ENCODE results near the gene RENBP.
"Not testable (repeated sequence)": the region's sequence is repeated elsewhere in the genome, so short reads cannot be mapped to it uniquely, and the experiment has no call there.

The RENBP gene

GRCh38 chrX:153981771-153982533 lies 37.5 kb upstream of the RENBP start:
- DNase-seq (ENCODE audit: insufficient read length, low spot score): no peak
- no peak for FAIRE-seq
- no peak for TF ChIP-seq POLR2A (IDR thresholded peaks at IDR 0.05; ENCODE audit: low read depth, low read length)
- no peak for TF ChIP-seq PAX5 (IDR thresholded peaks at IDR 0.05; ENCODE audit: insufficient read depth, low read length, severe bottlenecking)

GRCh38 chrX:153981231-153981630 lies 36.8 kb upstream of the RENBP start:
- no peak for TF ChIP-seq POLR2AphosphoS5 (IDR thresholded peaks at IDR 0.05; ENCODE audit: low read depth, low read length)
- no peak for TF ChIP-seq SPI1 (IDR thresholded peaks at IDR 0.05; ENCODE audit: low read depth, low read length)
- no peak for TF ChIP-seq TAF1 (IDR thresholded peaks at IDR 0.05; ENCODE audit: low read depth, low read length)
- no peak for TF ChIP-seq PAX5 (IDR thresholded peaks at IDR 0.05; ENCODE audit: insufficient read depth, low read length, severe bottlenecking)
- no peak for TF ChIP-seq POU2F2 (IDR thresholded peaks at IDR 0.05; ENCODE audit: low read depth, low read length)
- TF ChIP-seq POLR2A (IDR thresholded peaks at IDR 0.05; ENCODE audit: low read depth, low read length): no peak
- DNase-seq (ENCODE audit: insufficient read length, low spot score) (no peak), FAIRE-seq (peak; percentile 86)

- FAIRE-seq: peak; percentile 98
These were observed 36.0 kb upstream of the RENBP start for GRCh38 chrX:153980394-153980793.

GRCh38 chrX:153974726-153975286 lies 30.4 kb upstream of the RENBP start:
- no peak for FAIRE-seq
- TF ChIP-seq POU2F2 (IDR thresholded peaks at IDR 0.05; ENCODE audit: low read depth, low read length): no peak
- DNase-seq (ENCODE audit: insufficient read length, low spot score): no peak

More at GRCh38 chrX:153980394-153980793, 36.0 kb upstream of the RENBP start:
- DNase-seq (ENCODE audit: insufficient read length, low spot score): not testable (repeated sequence)

- DNase-seq (ENCODE audit: insufficient read length, low spot score) (no peak), FAIRE-seq (peak; percentile 89)
- TF ChIP-seq TAF1 (IDR thresholded peaks at IDR 0.05; ENCODE audit: low read depth, low read length) (no peak), PAX5 (IDR thresholded peaks at IDR 0.05; ENCODE audit: insufficient read depth, low read length, severe bottlenecking) (no peak), POLR2A (IDR thresholded peaks at IDR 0.05; ENCODE audit: low read depth, low read length) (no peak), SPI1 (IDR thresholded peaks at IDR 0.05; ENCODE audit: low read depth, low read length) (no peak), POLR2AphosphoS5 (IDR thresholded peaks at IDR 0.05; ENCODE audit: low read depth, low read length) (no peak), POU2F2 (IDR thresholded peaks at IDR 0.05; ENCODE audit: low read depth, low read length) (no peak)
These were observed 29.7 kb upstream of the RENBP start for GRCh38 chrX:153974003-153974725.

- TF ChIP-seq POLR2A (IDR thresholded peaks at IDR 0.05; ENCODE audit: low read depth, low read length) (no peak), SPI1 (IDR thresholded peaks at IDR 0.05; ENCODE audit: low read depth, low read length) (no peak), TAF1 (IDR thresholded peaks at IDR 0.05; ENCODE audit: low read depth, low read length) (no peak), PAX5 (IDR thresholded peaks at IDR 0.05; ENCODE audit: insufficient read depth, low read length, severe bottlenecking) (no peak), POLR2AphosphoS5 (IDR thresholded peaks at IDR 0.05; ENCODE audit: low read depth, low read length) (no peak), POU2F2 (IDR thresholded peaks at IDR 0.05; ENCODE audit: low read depth, low read length) (no peak)
- FAIRE-seq (peak; percentile 64), DNase-seq (ENCODE audit: insufficient read length, low spot score) (no peak)
These were observed 28.9 kb upstream of the RENBP start for GRCh38 chrX:153973127-153974002.

- FAIRE-seq (no peak), DNase-seq (ENCODE audit: insufficient read length, low spot score) (peak; percentile 69)
- TF ChIP-seq POLR2A (IDR thresholded peaks at IDR 0.05; ENCODE audit: low read depth, low read length): peak; percentile 42; the same call in 1 of the 2 replicates
- no peak for TF ChIP-seq POU2F2 (IDR thresholded peaks at IDR 0.05; ENCODE audit: low read depth, low read length)
These were observed 28.1 kb upstream of the RENBP start, which contains the start of gene TMEM187 for GRCh38 chrX:153972368-153973126. TSS of gene TMEM187 (plus strand) at chrX:153972754. CDS start at chrX:153982063, 9,309 bp downstream.

- TF ChIP-seq TAF1 (IDR thresholded peaks at IDR 0.05; ENCODE audit: low read depth, low read length) (peak; percentile 69), PAX5 (IDR thresholded peaks at IDR 0.05; ENCODE audit: insufficient read depth, low read length, severe bottlenecking) (no peak), POU2F2 (IDR thresholded peaks at IDR 0.05; ENCODE audit: low read depth, low read length) (0 out of 2 replicates have a peak, but pooled peaks have one; percentile 7), SPI1 (IDR thresholded peaks at IDR 0.05; ENCODE audit: low read depth, low read length) (0 out of 2 replicates have a peak, but pooled peaks have one; percentile 22), POLR2AphosphoS5 (IDR thresholded peaks at IDR 0.05; ENCODE audit: low read depth, low read length) (peak; percentile 82), POLR2A (IDR thresholded peaks at IDR 0.05; ENCODE audit: low read depth, low read length) (peak; percentile 47)
- DNase-seq (ENCODE audit: insufficient read length, low spot score): peak; percentile 53
- peak; percentile 100 for FAIRE-seq
These were observed 27.3 kb upstream of the RENBP start, which contains the start of gene HCFC1 for GRCh38 chrX:153971450-153972367. TSS of gene HCFC1 (minus strand) at chrX:153971818. CDS start at chrX:153970840, 978 bp downstream.
